COLO668 (cell line): ENCODE data around the gene LRRC74A.
A peak's percentile ranks its signal among the peaks of the same experiment; 100 is the strongest.
"Not testable (repeated sequence)": the region's sequence is repeated elsewhere in the genome, so short reads cannot be mapped to it uniquely, and the experiment has no call there.

Source experiments
- DNase-seq: peaks from one replicate; lab custom pipeline; 2025; ENCODE audit not compliant: unreplicated experiment; lab: John Stamatoyannopoulos, UW

Gene LRRC74A

DNA sequence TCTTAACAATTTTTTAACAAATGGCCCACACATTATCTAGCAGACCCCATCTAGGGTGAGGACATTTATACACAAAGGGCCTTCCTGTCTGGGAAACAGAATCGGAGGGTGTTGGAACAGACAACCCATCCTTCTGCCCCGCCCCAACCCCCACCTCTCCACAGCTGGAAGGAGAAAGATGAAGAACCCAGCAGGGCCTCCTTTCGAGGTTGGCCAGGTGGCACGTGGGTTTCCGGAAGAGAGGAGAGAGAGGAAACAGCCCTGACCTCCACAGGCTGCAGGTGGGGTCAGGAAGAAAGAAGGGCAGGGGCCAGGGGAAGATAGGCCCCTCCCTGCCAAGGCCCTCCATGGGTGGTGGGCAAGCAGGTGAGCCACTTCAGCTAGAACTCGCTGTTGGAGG, 57.2 kb downstream of the LRRC74A start:
- no peak for DNase-seq

- no peak for DNase-seq
Observed at GRCh38 chr14:76884394-76884793, 58.2 kb downstream of the LRRC74A start.

DNA sequence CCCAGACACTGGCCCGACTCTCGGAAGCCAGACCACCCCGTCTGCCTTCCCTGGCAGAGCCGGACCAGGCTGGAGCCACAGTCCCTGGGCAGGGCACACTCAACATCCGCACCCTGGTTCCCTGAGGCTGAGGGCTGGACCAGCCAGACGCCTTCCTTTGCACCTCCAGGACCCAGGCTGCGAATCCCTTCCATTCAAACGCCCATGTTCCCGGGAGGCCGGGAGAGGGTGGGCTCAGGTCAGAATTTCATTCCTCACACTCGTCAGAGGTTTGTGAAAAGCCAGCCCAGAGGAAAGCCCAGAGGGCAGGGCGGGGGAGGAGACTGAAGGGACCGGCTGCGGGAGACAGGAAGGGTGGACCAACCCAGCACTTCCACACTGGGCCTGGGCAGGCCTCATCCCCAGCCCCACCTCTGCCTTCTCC, 58.7 kb downstream of the LRRC74A start:
- DNase-seq = no peak

GRCh38 chr14:76887191-76887590, 61.0 kb downstream of the LRRC74A start:
- DNase-seq = no peak

- DNase-seq = no peak
Observed at GRCh38 chr14:76891391-76891790, 65.2 kb downstream of the LRRC74A start.

GRCh38 chr14:76894308-76894707, 68.1 kb downstream of the LRRC74A start:
- no peak for DNase-seq

DNA sequence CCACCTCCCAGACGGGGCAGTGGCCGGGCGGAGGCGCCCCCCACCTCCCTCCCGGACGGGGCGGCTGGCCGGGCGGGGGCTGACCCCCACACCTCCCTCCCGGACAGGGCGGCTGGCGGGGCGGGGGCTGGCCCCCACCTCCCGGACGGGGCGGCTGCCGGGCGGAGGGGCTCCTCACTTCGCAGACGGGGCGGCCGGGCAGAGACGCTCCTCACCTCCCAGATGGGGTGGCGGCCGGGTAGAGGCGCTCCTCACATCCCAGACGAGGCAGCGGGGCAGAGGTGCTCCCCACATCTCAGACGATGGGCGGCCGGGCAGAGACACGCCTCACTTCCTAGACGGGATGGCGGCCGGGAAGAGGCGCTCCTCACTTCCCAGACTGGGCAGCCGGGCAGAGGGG, 71.8 kb downstream of the LRRC74A start:
- DNase-seq = not testable (repeated sequence)

- no peak for DNase-seq
Observed at GRCh38 chr14:76900682-76901081, 74.5 kb downstream of the LRRC74A start.

DNA sequence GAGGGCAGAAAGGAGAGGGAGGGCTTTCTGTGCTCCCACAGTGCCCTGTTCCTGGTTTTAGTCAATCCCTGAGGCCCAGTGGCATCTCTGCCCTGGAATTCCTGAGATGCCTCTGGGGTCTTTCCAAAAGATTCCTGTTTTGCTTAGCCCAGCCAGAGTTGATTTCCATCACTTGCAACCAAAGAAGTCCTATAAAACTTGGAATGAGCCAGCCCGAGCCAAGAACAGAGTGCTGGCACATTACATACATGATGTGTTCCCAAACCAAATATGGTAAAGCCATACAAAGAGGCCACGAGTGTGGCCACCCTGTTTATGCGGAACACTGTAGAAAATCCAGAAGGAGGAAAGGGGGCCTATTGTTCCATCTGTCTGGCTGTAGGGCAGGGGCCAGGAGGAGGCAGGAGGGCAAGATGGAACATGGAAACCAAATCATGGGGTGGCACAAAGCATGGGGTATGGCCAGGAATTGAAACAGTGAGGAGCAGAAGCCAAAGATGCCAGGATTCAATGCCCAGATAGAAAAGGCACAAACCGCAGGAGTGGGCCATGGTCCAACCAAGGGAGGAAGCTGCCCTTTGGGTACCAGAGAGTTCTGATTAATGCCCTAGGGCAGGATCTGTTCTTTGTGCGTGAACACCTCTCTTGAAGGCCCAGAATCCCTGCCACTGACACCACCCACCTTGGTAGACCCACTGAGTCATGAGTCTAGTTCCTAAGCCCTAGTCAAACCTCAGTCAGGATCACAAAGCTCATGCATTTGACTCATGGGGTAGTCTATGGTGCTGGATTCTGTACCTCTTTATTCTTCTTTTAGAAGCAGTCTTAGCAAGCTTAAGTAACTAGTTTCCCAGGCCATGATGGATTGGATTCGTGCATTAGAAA, 75.2 kb downstream of the LRRC74A start:
- no peak for DNase-seq

GRCh38 chr14:76902591-76902990, 76.4 kb downstream of the LRRC74A start:
- no peak for DNase-seq

DNA sequence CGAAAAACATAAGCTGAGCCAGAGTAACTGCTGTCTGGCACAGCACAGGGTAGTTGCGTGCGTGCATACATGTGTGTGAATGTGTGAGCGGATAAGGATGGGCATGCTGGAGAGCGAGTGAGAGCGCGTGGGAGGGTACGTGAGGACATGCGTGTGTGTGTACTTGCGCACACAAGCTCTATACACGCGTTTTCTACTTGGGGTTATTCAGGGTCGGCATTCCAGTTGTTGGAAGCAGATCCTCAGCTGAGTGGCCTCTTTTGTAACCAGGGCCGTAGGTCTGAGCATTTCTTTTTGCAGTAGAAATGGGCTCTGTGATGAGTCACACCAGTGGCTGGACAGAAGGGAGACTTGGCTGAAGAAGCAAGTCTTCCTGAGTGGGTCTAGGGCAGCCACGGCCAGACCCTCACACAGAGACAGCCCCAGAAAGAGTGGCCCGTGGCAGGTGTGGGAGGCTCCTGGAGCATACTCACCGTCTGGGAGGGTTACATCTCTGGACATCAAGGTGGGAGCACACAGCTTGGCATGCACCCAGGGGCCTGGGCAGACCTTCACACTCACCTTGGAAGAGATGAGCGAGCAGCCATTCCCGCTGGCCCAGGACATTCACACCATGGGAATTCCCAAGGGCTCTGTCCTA, 78.0 kb downstream of the LRRC74A start:
- DNase-seq = no peak

GRCh38 chr14:76904740-76905569, 78.7 kb downstream of the LRRC74A start:
- peak; percentile 57 for DNase-seq

DNA sequence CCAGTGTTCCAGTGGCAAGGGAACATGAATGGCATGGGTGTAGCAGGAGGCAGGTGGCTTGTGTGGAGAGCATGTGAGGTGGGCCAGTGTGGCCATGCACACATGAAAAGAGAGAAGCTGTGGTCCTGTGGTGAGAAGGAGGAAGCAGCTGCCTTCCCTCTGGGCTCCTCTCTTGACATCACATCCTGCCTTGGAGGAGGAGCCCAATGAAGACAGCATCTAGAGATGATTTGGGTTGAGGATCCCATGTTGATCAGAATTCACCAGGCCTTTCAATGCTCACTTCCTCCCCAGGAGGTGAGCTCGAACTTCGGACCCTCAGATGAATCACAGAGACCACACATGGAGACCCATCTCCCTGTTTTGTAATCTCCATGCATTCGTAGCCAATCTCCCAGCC, 82.6 kb downstream of the LRRC74A start:
- no peak for DNase-seq

DNA sequence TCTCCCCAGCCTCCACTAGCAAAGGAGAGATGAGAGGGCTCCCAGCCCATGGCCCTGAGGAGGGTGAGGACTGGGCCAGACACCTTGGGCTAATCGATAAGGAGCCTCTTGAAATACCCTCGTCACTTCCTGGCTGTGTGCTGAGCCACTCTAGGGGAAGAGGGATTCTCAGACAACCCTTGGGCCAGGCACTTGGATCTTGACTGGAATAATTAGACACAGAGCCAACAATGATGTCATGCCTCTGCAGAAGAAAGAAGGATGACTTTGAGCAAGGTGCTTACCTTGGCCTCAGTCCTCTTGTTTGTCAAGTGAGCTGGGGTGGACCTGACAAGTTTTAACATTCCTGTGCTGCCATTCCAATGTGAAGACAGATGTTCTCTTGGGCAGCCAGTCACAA, 83.1 kb downstream of the LRRC74A start:
- DNase-seq = no peak

- DNase-seq = no peak
Observed at GRCh38 chr14:76910371-76910890, 84.2 kb downstream of the LRRC74A start.

- DNase-seq = no peak
Observed at GRCh38 chr14:76911473-76911872, 85.3 kb downstream of the LRRC74A start.

DNA sequence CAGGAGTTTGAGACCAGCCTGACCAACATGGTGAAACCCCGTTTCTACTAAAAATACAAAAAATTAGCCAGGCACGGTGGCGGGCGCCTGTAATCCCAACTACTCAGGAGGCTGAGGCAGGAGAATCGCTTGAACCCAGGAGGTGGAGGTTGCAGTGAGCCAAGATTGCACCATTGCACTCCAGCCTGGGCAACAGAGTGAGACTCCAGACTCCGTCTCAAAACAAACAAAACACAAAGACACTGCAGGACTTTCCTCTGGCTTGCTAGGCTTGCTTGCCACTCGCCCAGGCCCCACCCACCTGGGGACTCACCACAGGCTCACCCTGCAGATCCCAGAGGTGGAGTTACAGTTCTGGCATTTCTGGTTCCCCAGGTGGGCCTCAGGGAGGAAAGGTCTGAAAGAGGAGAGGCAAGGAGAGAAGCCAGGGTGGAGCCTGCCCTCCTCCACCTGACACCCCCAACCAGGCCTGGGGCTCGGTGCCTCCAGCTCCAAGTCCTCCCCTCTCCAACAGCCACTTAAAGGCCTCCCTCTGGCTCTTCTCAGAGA, 88.4 kb downstream of the LRRC74A start:
- DNase-seq = not testable (repeated sequence)

DNA sequence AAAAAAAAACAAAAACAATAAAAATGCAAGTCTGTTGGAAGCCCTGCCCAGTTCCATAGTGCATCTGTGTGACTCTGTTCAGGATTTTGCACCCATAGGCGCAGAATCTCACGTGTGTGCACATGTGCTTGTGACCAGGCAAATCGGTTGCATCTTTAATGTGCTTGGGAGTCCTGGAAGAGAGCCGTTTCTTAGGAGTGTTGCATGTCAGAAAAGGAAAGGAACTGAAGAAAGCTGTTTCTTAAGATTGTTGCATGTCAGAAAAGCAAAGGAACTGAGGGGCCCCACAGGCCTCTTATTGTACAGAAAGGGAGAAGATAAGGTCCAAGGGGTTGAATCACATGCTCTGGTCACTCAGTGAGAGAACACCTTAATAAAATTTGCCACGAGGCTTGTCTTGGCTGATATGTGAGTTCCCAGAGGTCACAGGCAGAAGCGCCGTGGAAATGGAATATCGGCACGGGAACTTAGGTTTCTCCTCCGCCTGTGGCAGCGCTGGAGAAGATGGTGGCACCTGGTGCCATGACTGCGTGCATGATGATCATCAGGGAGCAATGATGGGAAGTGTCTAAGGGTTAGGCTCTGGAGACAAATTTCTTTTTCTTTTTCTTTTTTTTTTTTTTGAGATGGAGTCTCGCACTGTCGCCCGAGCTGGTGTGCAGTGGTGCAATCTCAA, 90.0 kb downstream of the LRRC74A start:
- no peak for DNase-seq

GRCh38 chr14:76917158-76917596, 91.0 kb downstream of the LRRC74A start:
- peak; percentile 83 for DNase-seq

GRCh38 chr14:76917745-76918255, 91.6 kb downstream of the LRRC74A start:
- DNase-seq = no peak
